Fibroblast of pulmonary artery (primary cell): ENCODE results near the gene HIPK2.

Experiments used
- DNase-seq: peaks from one replicate; pipeline ENCODE4 v3.0.0-alpha.2; 2010; ENCODE audit warnings: low read depth
- H3K4me3 ChIP-seq: replicated peaks from 2 replicates; pipeline ENCODE4 v1.5.1; 2011; ENCODE audit warnings: low read depth, mild to moderate bottlenecking, control low read depth, low read length, moderate library complexity
- CTCF ChIP-seq: IDR thresholded peaks from 2 replicates; pipeline ENCODE4 v1.5.1; 2011; ENCODE audit warnings: mild to moderate bottlenecking, control low read depth, low read length, inconsistent platforms; ENCODE audit errors: missing control alignments

Gene HIPK2

GRCh38 chr7:139532636-139533155 is 245.1 kb downstream of the HIPK2 start:
- H3K4me3 ChIP-seq, result no peak overlapping the region
- TF ChIP-seq CTCF, result no peak
- no peak for DNase-seq

- no peak overlapping the region for H3K4me3 ChIP-seq
- TF ChIP-seq CTCF, result no peak
- no peak for DNase-seq
Observed at GRCh38 chr7:139531094-139531493, 246.7 kb downstream of the HIPK2 start.

GRCh38 chr7:139526578-139527544 is 250.9 kb downstream of the HIPK2 start:
- DNase-seq, result peak; percentile 83
- TF ChIP-seq CTCF, result no peak
- no peak overlapping the region for H3K4me3 ChIP-seq

GRCh38 chr7:139525750-139526149 is 252.0 kb downstream of the HIPK2 start:
- no peak overlapping the region for H3K4me3 ChIP-seq
- no peak for DNase-seq
- no peak for TF ChIP-seq CTCF

GRCh38 chr7:139525239-139525638 is 252.6 kb downstream of the HIPK2 start:
- no peak overlapping the region for H3K4me3 ChIP-seq
- TF ChIP-seq CTCF, result no peak
- no peak for DNase-seq

- no peak overlapping the region for H3K4me3 ChIP-seq
- no peak for TF ChIP-seq CTCF
- DNase-seq, result no peak
Observed at GRCh38 chr7:139523968-139524815, 253.6 kb downstream of the HIPK2 start.
